ENCODE data around the gene GDA. TPM values are rescaled to one million over a fixed set of nuclear protein-coding genes. Genes with fewer than 3 reads are reported as not detected.

The GDA gene
- total RNA-seq (2014; rRNA removed; shearing (Covaris generic)) = not detected in 2 replicates
- not detected in 2 replicates for polyA plus RNA-seq (2016; fragmentation: Nextera tagmentation; extraction: Ambion mirVana)

DNA sequence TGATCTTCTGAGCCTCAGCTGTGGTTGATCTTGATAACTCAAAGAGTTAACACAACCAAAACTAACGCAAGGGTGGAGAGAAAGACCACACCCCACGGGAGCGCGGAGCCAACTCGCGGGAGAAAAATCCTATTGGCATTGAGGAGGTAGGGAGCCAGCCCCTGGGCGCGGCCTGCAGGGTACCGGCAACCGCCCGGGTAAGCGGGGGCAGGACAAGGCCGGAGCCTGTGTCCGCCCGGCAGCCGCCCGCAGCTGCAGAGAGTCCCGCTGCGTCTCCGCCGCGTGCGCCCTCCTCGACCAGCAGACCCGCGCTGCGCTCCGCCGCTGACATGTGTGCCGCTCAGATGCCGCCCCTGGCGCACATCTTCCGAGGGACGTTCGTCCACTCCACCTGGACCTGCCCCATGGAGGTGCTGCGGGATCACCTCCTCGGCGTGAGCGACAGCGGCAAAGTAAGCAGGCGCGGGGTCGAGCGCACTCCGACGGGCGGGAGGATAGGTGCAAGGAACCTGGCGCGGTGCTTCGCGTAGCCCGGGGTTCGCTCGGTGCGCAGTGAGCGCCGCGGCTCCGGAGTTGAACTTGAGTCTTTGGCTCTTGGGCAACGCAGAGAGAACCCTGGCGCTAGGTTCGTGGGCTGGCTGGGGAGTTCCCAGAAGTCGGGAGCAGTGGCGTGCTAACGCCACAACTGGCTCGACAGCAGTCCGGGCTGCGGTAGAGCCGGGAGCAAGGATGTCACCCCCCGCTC, at the start of gene GDA:
Gene GDA, plus strand, starts transcription at position 210 of the 745 bp plus-strand sequence. Its CDS starts 120 bp downstream, at position 330.
- H3K4me1 ChIP-seq (ENCODE audit: insufficient read depth) = no peaks in the 10 kb centered on the region
- DNase-seq = peak; percentile 10
- 3 to 4% methylated on average over 63 to 64 of the region's 70 CpGs for WGBS, 2 experiments (ENCODE audit: low coverage in 1 of 2, low lambda C conversion rate in 2 of 2, missing lambda C conversion rate in 2 of 2)
- H3K9me3 ChIP-seq (ENCODE audit: low read depth) = no peaks in the 10 kb centered on the region
- H3K9ac ChIP-seq = no peak within 1 kb of the TSS
- 0 out of 2 replicates have a peak within 1 kb of the TSS, but pooled peaks have one; percentile 26 for H3K4me3 ChIP-seq
- TF ChIP-seq EZH2 (IDR thresholded peaks at IDR 0.05; ENCODE audit: insufficient read depth, poor library complexity, severe bottlenecking) (no peak), EZH2phosphoT487 (IDR thresholded peaks at IDR 0.05; ENCODE audit: insufficient read depth, low read depth) (no peak)
- H3F3A ChIP-seq (ENCODE audit: insufficient read depth) = no peaks in the 10 kb centered on the region
- no peak within 1 kb of the TSS for H2AFZ ChIP-seq
- H3K27me3 ChIP-seq (replicated peaks; ENCODE audit: insufficient read depth) = peaks cover 27% of the 10 kb centered on the region
- no peaks in the 10 kb centered on the region for H3K9me2 ChIP-seq (ENCODE audit: insufficient read depth)
- no peaks in the 10 kb centered on the region for H4K20me1 ChIP-seq (ENCODE audit: insufficient read depth)
- no peak within 1 kb of the TSS for H3K4me2 ChIP-seq (ENCODE audit: unreplicated experiment)
- no peak within 1 kb of the TSS for H3K27ac ChIP-seq
- no peaks in the 10 kb centered on the region for H3K36me3 ChIP-seq (ENCODE audit: low read depth)
- in situ Hi-C loops (cut with MboI) = no loop called here
- H3K79me2 ChIP-seq (ENCODE audit: insufficient read depth) = no peaks in the 10 kb centered on the region

DNA sequence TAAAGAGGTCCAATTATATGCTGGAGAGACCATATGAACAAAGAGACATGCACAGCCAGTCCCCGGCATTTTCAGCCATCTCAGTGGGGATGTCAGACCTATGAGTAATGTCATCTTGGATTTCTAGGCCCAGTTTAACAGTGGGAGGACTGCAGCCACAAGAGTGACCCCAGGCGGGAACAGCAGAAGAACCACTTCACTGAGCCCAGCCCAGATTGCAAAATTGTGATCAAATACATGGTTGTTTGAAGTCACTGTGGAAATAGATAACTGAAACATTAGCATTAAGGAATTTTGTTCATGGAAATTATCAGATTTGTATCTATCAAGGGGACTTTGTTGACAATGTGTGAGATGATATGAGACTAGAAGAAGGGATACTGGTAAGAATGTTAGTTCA, 46.7 kb upstream of the GDA start:
- Histone ChIP-seq H3K79me2 (ENCODE audit: insufficient read depth) (no peaks in the 10 kb centered on the region), H3K4me1 (ENCODE audit: insufficient read depth) (no peaks in the 10 kb centered on the region), H3K4me2 (ENCODE audit: unreplicated experiment) (no peak overlapping the region), H3K4me3 (no peak overlapping the region), H3K27ac (no peak overlapping the region), H2AFZ (no peak overlapping the region), H3F3A (ENCODE audit: insufficient read depth) (no peaks in the 10 kb centered on the region), H4K20me1 (ENCODE audit: insufficient read depth) (no peaks in the 10 kb centered on the region), H3K27me3 (replicated peaks; ENCODE audit: insufficient read depth) (no peaks in the 10 kb centered on the region), H3K9ac (no peak overlapping the region), H3K36me3 (ENCODE audit: low read depth) (no peaks in the 10 kb centered on the region), H3K9me2 (ENCODE audit: insufficient read depth) (no peaks in the 10 kb centered on the region), H3K9me3 (ENCODE audit: low read depth) (no peaks in the 10 kb centered on the region)
- 27 to 28% methylated on average over 2 of the region's 2 CpGs for WGBS, 2 experiments (ENCODE audit: low coverage in 1 of 2, low lambda C conversion rate in 2 of 2, missing lambda C conversion rate in 2 of 2)
- DNase-seq = no peak
- in situ Hi-C loops (cut with MboI) = no loop called here
- TF ChIP-seq EZH2 (IDR thresholded peaks at IDR 0.05; ENCODE audit: insufficient read depth, poor library complexity, severe bottlenecking) = no peak
- TF ChIP-seq EZH2phosphoT487 (IDR thresholded peaks at IDR 0.05; ENCODE audit: insufficient read depth, low read depth) = no peak

DNA sequence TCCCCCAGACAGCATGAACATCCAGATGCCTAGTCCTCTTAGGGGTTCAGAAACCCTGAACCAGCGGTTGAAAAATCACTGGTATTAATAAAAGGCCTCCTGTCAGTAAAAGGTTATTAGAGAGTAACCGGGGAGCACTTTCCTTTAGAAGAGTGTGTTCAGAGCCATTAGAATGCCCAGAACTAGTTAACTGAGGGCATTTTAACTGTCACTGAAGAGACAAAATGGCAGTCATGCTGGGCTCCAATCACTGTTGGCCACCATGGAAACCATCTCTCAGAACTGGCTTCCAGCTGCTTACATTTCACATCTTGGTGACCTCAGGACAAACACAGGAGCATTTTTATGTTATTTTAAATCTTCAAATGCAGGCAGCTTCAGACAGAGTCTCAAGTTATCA, 36.2 kb upstream of the GDA start:
- TF ChIP-seq EZH2phosphoT487 (IDR thresholded peaks at IDR 0.05; ENCODE audit: insufficient read depth, low read depth) (no peak), EZH2 (IDR thresholded peaks at IDR 0.05; ENCODE audit: insufficient read depth, poor library complexity, severe bottlenecking) (no peak)
- Histone ChIP-seq H3K9me3 (ENCODE audit: low read depth) (no peaks in the 10 kb centered on the region), H3K36me3 (ENCODE audit: low read depth) (no peaks in the 10 kb centered on the region), H3K9me2 (ENCODE audit: insufficient read depth) (no peaks in the 10 kb centered on the region), H3K79me2 (ENCODE audit: insufficient read depth) (no peaks in the 10 kb centered on the region), H3K9ac (no peak overlapping the region), H3F3A (ENCODE audit: insufficient read depth) (no peaks in the 10 kb centered on the region), H3K27me3 (replicated peaks; ENCODE audit: insufficient read depth) (no peaks in the 10 kb centered on the region), H2AFZ (no peak overlapping the region), H3K27ac (no peak overlapping the region), H4K20me1 (ENCODE audit: insufficient read depth) (no peaks in the 10 kb centered on the region), H3K4me2 (ENCODE audit: unreplicated experiment) (no peak overlapping the region), H3K4me1 (ENCODE audit: insufficient read depth) (no peaks in the 10 kb centered on the region), H3K4me3 (no peak overlapping the region)
- DNase-seq = no peak
- 35 to 40% methylated on average over 2 of the region's 2 CpGs for WGBS, 2 experiments (ENCODE audit: low coverage in 1 of 2, low lambda C conversion rate in 2 of 2, missing lambda C conversion rate in 2 of 2)
- in situ Hi-C loops (cut with MboI) = no loop called here

DNA sequence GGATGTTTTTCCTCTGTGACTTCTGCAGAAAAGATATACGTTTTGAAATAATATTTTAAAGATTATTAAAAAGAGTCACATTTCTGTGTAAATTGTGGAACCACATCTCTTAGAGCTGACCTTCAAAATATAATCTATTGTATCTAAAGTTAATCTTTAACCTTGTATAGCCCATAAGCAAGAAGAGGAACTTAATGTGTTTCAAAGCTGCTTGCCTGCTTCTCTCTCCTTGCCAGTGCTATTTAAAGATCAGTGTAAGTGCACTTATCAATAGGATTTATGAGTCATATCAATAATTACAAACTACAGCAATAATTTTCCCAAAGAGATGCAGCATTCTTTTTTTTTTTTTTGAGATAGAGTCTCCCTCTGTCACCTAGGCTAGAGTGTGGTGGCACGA, 29.4 kb upstream of the GDA start:
- in situ Hi-C loops (cut with MboI) = no loop called here
- 18 to 19% methylated on average over 2 of the region's 2 CpGs for WGBS, 2 experiments (ENCODE audit: low coverage in 1 of 2, low lambda C conversion rate in 2 of 2, missing lambda C conversion rate in 2 of 2)
- no peak overlapping the region for H3K9ac ChIP-seq
- H3K4me2 ChIP-seq (ENCODE audit: unreplicated experiment) = no peak overlapping the region
- no peaks in the 10 kb centered on the region for H3F3A ChIP-seq (ENCODE audit: insufficient read depth)
- DNase-seq = no peak
- no peaks in the 10 kb centered on the region for H3K9me2 ChIP-seq (ENCODE audit: insufficient read depth)
- H3K27me3 ChIP-seq (replicated peaks; ENCODE audit: insufficient read depth) = no peaks in the 10 kb centered on the region
- no peaks in the 10 kb centered on the region for H3K36me3 ChIP-seq (ENCODE audit: low read depth)
- H4K20me1 ChIP-seq (ENCODE audit: insufficient read depth) = no peaks in the 10 kb centered on the region
- H2AFZ ChIP-seq = no peak overlapping the region
- no peak overlapping the region for H3K27ac ChIP-seq
- no peaks in the 10 kb centered on the region for H3K4me1 ChIP-seq (ENCODE audit: insufficient read depth)
- no peaks in the 10 kb centered on the region for H3K79me2 ChIP-seq (ENCODE audit: insufficient read depth)
- TF ChIP-seq EZH2 (IDR thresholded peaks at IDR 0.05; ENCODE audit: insufficient read depth, poor library complexity, severe bottlenecking) (no peak), EZH2phosphoT487 (IDR thresholded peaks at IDR 0.05; ENCODE audit: insufficient read depth, low read depth) (no peak)
- H3K4me3 ChIP-seq = no peak overlapping the region
- H3K9me3 ChIP-seq (ENCODE audit: low read depth) = no peaks in the 10 kb centered on the region

Data from GM23248 (cell line).